A204.1 (cell line): ENCODE results near the gene BEX5.
"Not testable (repeated sequence)": the region's sequence is repeated elsewhere in the genome, so short reads cannot be mapped to it uniquely, and the experiment has no call there.

Source experiments
- FAIRE-seq: peaks from 2 replicates; lab custom pipeline; 2012; peaks lifted over from hg19 to GRCh38; lab: Jason Lieb, UNC

The BEX5 gene

GRCh38 chrX:102155806-102156179, at the start of gene BEX5:
TSS of gene BEX5 (minus strand) at chrX:102155977. CDS start at chrX:102154265, 1,712 bp downstream.
- no peak for FAIRE-seq

GRCh38 chrX:102185967-102186720, 30.4 kb upstream of the BEX5 start:
- FAIRE-seq = no peak

GRCh38 chrX:102154900-102155805, 624 bp downstream of the BEX5 start:
- FAIRE-seq = no peak

GRCh38 chrX:102154218-102154860, 1.4 kb downstream of the BEX5 start:
- FAIRE-seq = no peak

GRCh38 chrX:102142274-102142673, 13.5 kb downstream of the BEX5 start, which contains the start of gene TCEAL6:
TSS of gene TCEAL6 (minus strand) at chrX:102142481.
- FAIRE-seq = not testable (repeated sequence)

GRCh38 chrX:102141631-102142030, 14.1 kb downstream of the BEX5 start:
- FAIRE-seq = not testable (repeated sequence)

- not testable (repeated sequence) for FAIRE-seq
Measured at GRCh38 chrX:102140876-102141275, 14.9 kb downstream of the BEX5 start.

GRCh38 chrX:102138064-102138463, 17.7 kb downstream of the BEX5 start:
- no peak for FAIRE-seq

GRCh38 chrX:102129473-102129872, 26.3 kb downstream of the BEX5 start:
- peak; percentile 3 for FAIRE-seq

GRCh38 chrX:102126863-102127262, 28.9 kb downstream of the BEX5 start:
- no peak for FAIRE-seq

GRCh38 chrX:102126080-102126818, 29.5 kb downstream of the BEX5 start:
- FAIRE-seq = not testable (repeated sequence)

- not testable (repeated sequence) for FAIRE-seq
Measured at GRCh38 chrX:102125436-102125835, 30.3 kb downstream of the BEX5 start, which contains the start of gene TCEAL2. TSS of gene TCEAL2 (plus strand) at chrX:102125679. CDS start at chrX:102126831, 1,152 bp downstream.

- FAIRE-seq = not testable (repeated sequence)
Measured at GRCh38 chrX:102125014-102125413, 30.8 kb downstream of the BEX5 start.

GRCh38 chrX:102115748-102116147, 40.0 kb downstream of the BEX5 start:
- FAIRE-seq = no peak

- FAIRE-seq = no peak
Measured at GRCh38 chrX:102113367-102113766, 42.4 kb downstream of the BEX5 start.
